GM19240 (cell line): ENCODE results near the gene LDB2.
"Not testable (repeated sequence)": the region's sequence is repeated elsewhere in the genome, so short reads cannot be mapped to it uniquely, and the experiment has no call there.

ENCODE experiments used
- DNase-seq: peaks from one replicate; pipeline ENCODE4 v3.0.0; 2011; ENCODE audit warnings: low spot score; ENCODE audit not compliant: insufficient read length

The LDB2 gene

DNA sequence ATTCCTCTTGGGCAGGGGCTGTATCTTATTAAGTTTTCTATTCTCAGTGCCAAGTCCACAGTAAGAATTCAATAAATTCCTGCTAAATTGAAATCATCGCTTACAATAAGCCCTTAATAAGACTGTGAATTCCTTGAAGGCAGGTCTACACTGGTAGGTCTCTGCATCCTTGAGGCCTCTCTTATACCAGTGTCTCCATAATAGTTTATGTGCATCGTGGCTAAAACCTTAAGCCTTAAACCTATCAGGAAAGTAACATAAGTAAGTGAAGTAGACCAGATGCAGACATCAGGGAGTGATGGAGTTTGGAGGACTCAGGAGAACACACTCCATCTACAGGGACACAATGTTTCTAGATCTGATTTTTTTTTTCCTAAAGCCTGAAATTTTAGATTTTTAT is 240.3 kb downstream of the LDB2 start:
- no peak for DNase-seq

DNA sequence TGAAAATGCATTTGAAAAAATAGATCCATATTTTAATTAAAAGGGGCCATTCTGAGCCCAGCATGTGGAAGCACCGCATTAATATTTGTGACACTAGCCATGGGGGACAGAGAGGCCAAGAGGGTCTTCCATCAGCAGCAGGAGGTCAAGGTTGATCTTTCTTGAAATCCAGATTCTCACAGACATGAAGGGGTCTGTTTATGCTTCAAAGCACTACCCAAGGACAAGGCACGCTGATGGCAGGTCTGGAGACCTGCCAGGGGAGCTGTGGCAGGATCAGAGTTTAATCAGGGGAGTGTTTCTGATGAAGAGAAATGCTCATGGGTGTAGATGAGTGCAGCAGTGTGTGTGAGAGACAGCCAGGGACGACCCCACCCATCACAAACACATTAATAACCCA is 243.3 kb downstream of the LDB2 start:
- no peak for DNase-seq

DNA sequence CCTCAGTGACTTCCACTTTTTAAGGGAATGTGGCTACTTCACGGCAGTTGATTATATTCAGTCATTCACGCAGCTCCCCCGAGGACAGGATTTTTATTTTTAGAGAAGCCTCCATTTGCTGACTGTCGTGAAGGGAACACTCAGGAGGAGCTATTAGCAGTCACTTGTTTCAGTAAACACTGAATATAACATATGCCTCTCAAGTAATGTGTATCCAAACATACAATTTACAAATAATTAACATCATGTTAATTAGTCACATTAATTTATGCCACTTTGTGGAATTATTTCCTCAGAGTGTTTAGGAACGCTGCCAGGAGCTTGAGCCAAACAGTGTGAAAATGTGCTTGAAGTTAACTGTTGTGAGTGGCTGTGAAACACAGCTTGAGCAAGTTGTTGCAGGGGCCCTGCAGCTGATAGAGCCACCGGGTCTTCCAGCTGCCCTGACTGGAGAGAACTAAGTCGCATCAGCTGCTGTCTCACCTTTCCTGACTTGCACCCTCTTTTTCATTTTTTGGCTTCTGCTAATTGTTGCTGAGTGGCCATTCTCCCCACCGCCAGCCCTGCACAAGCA is 245.6 kb downstream of the LDB2 start:
- DNase-seq = no peak

DNA sequence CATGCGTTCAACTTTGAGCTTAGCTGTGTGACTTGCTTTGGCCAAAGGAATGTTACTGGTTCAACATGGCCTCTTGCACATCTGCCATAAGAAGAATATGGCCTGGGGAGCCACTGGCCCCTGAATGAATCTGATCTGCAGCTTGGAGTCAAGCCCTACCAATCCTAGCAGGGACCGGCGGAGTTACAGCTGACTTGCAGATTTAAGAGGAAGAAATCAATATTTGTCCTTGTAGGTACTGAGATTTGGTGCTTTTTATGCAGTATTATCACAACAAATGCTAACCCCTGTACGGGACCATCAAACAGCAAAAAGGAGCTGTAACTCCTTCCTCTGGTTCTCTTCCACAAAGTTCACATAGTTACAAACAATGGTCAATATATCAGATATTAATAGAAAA is 252.0 kb downstream of the LDB2 start:
- no peak for DNase-seq

DNA sequence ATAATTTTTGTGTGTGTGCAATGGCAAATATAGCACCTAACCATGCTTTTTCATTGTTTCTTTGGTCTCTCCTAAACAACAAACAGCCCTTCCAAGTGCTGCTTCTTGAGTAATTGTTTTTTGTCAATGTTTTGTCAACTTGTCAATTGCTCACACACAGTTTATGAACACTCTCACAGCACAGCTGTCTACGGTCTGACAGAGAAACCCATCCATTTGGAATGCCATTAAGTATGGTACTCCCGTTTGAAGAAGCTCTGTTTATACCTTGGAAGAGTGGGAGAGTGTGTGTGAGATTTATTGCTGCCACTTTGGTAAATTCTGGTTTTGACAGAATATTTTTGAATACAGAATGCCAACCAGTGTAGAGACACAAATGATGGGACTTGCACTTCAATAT is 254.6 kb downstream of the LDB2 start:
- DNase-seq = no peak

DNA sequence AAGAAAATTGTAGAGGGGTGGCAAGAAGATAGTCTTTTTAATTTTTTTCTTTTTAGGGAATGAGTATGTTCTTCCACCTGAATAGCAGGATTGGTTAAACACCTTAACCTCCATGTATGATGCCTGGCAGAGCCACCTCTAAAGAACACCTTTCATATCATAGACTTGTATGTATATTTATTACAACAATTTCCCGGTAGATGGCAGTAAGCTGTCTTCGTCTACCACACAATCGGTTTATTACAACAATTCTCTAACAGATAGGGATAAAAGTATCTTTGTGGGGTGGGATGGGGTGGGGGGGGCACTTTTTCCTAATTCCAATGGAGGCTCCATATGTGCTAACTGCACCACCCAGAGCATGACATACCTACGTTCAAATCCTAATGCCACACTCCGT is 255.5 kb downstream of the LDB2 start:
- DNase-seq = no peak

DNA sequence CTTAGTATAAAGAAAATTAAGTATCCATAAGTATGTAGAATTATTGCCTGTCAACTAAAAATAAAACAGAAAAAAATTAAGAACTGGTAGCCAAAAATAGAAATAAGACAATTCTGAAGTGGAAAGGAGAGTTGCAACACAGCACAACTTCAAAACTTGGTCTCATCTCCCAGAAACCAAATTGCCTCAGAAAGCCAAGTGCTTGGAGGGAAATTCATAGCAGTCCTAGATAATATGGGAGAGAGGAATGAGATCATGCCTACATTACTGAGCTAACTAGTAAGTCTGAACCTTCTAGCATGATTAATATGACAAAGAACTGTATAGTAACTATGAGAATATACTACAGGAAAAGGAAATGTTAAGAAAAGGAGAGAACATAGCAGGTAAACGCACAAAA is 256.5 kb downstream of the LDB2 start:
- no peak for DNase-seq

DNA sequence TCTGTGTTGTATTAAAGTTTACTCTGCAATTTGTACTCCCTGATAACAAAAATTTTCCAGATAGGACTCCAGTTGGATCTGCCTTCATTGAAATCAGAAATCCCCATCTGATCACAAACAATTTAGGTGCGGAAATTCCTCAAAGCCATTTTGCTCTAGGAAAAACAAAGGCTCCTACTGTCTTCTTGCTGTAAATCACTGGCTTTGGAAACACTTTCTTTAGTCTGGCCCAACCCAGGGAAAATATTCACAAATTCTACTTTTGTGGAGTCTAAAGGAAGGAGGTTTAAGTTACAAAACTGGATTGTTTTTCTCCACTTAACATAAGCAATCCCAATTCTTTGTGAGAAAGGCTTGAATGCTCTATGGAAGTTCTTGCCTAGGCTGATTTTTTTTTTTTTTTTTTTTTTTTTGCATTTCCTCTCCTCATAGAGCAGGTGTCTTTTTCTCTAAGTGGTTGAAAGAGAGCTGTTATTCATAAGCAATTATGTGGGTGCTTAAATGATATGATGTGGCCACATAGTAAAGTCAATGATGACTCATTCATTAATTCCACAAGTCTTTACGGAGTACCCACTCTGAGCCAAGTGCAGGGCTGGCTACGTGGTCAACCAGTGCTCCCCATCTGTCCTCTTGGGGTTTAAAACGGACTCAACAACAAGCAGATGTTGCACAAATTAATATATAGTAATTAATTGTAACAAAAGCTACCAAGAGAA is 261.4 kb downstream of the LDB2 start:
- no peak for DNase-seq

DNA sequence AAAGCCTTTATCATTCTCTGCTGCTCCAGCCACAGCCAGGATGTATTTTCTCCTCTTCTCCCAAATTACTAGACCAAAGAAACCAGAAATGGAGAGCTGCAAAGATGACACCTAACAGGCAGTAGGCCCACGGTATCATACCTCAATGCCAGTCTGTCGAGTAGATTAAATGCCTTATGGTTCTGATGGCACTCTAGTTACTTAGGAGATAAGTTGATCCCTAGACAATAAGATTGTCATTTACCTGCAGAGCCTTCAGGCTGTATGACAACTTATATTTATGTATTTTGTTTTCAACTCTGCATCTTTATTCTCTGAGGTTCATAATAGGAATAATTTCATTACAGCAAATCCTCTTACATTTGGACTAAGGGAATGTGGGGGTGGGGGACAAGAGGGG is 262.1 kb downstream of the LDB2 start:
- DNase-seq = no peak

DNA sequence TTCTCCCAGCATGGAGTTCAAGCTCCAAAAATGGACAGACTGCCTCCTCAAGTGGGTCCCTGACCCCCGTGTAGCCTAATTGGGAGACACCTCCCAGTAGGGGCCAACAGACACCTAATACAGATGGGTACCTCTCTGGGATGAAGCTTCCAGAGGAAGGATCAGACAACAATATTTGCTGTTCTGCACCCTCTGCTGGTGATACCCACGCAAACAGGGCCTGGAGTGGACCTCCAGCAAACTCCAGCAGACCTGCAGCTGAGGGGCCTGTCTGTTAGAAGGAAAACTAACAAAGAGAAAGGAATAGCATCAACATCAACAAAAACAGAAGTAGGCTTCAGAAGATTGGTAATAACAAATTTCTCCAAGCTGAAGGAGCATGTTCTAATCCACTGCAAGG is 269.2 kb downstream of the LDB2 start:
- not testable (repeated sequence) for DNase-seq

DNA sequence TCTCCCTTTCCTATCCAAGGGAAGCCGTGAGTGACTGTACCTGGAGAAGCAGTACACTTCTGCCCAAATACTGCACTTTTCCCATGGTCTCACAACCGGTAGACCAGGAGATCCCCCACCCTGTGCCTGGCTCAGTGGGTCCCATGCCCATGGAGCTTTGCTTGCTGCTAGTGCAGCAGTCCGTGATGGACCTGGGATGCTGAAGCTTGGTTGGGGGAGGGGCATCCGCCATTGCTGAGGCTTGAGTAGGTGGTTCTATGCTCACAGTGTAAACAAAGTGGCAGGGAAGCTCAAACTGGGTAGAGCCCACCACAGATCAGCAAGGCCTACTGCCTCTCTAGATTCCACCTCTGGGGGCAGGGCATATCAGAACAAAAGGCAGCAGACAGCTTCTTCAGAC is 269.6 kb downstream of the LDB2 start:
- DNase-seq = not testable (repeated sequence)

DNA sequence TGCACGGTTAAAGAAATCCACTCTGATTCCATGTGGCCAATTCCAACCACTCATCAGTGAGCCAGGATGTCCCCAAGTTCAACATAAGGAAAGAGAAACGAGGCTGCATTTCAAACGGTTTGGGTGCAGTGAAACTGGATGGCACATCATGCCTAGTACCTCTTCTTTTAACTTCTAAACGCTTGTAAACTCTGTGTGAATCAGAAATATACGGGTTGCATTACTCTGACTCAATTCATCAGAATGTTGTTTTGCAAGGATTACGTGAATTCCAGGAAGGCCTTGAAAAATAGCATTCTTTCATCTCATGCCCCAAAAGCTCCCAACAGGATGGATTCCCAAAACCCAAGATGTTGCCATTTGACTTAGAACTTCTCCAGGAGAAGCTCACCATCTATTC is 270.4 kb downstream of the LDB2 start:
- no peak for DNase-seq

DNA sequence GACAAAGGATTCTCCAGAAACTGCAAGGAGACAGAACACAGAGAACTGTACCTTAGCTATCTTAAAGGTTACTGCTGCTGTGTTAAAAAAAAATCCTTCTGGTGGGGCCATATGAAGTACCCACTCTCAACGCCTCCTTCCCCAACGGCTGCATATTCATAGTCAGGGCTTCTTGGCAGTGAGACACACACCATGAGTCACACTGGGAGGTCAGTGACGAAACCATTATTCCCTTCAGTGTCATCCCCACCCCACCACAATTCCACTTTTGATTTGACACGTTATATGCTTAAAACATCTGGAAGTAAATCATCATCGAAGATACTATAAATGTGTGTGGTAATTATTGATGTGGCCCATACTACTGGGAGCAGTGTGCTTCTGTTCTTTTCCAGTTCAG is 271.5 kb downstream of the LDB2 start:
- no peak for DNase-seq

DNA sequence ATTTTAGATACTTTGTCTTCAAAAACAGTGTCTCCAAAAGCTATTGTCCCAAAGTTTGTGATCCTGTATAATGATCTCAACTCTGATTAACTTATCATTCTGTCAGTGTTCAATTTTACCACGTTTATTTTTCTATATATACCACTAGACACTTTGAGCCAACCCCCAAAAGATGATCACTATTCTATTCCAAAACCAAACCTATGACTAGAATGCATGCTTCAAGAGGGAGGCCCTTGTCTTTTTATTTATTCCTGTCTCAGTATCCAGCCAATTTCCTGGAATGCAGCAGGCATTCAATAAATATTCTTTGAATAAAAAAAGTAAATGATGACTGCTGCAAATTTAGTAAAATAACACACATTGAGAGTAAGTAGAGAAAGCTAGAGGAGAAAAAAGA is 275.6 kb downstream of the LDB2 start:
- no peak for DNase-seq

DNA sequence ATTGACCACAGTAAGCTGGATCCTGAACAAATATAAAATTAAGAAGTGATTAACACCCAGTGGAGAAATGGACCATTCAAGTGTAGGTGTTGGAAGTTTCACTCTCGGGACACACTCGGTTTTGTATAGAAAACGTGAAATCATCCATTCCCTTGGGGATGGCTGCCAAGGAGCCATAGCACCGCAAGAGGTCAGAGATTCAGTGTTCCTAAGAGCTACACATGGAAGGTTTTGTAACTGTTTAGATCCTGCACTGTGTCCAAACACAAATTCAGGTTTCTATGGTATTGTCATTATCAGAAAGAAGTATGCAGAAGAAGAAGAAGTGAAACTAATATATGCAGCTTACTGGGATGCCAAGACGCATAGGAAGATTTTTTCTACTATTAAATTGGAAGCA is 281.0 kb downstream of the LDB2 start:
- DNase-seq = no peak

DNA sequence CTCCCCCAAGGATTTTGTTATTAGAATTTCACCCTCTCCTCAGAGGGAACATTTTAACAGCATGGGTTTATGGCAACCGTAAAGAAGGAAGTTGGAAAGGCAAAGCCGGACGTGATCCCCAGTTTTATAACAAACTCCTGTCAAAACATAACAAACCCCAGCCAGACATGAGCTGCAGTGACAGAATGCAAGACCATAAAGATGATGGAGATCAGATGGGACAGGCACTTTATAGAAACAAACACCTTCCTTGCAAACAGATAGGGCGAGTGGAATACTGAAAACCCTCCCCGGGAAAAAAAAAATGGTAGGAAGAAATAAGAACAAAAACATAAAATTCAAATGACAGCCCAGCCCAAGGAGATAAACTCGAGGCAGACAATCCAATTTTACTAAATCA is 281.4 kb downstream of the LDB2 start:
- DNase-seq = no peak

DNA sequence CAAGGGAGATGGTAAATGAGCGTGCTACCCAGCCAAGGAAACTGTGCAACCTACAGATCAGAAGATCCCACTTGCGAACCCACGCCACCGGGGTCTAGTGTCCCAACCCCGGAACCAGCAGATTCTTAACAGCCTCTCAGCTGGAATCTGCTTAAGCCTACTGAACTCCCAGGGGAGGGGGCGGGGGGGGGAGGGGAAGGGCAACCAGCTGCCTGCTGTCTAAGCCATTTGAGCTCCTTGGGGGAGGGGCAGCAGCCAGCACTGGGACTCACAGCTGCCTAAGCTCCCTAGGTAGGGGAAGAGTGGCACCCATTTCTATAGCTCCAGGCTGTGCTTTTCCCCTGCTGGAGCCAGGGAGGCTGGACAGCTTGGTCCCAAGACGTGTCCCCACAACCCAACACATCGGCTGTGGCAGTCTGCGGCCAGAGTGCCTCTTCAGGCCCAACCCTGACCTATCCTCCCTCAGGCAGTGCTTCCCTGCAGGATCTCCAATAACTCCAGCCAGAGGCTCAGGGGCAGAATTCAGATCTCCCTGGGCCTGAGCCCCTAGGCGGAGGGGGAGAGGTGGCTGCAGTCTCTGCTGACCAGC is 289.2 kb downstream of the LDB2 start:
- no peak for DNase-seq

DNA sequence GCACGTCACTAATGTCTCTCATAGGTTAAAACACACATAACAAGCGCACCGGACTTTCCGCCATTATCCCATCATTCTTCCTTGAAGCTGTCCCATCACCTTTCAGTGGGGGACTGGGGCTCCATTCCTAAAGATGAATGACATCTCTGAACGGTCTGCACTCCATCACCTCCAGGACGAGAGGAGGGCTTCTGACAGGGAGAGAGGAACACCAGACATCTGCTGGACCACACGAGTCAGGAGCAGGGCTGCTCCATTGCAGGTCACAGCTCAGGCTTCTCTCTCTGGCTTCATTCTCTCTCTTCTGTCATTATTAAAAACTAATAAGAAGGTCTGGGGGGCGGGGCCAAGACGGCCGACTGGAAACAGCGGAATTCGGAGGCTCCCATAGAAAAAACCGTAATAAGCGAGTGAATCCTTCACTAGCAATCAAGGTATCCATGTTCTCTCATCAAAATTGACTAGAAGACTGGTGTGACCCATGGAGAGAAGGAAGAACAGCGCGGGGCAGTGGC is 289.8 kb downstream of the LDB2 start:
- DNase-seq = no peak

DNA sequence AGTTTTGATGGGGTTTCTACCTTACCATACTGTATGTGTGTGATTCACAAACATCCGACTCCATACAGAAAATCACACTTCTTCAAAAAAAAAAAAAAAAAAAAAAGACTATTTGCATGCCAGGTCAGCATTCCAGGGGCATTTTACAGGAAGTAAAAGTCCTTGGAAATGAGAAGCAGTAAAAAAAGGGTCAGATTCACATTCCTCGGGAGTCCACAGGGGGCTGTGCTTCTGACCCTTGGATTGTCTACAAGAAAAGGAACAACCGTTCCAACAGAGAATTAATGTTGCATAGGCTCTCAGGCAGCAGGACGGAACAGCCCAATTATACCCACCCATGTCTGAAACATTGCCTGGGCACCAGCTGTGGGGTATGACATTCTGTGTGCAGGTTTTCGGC is 290.3 kb downstream of the LDB2 start:
- DNase-seq = no peak

DNA sequence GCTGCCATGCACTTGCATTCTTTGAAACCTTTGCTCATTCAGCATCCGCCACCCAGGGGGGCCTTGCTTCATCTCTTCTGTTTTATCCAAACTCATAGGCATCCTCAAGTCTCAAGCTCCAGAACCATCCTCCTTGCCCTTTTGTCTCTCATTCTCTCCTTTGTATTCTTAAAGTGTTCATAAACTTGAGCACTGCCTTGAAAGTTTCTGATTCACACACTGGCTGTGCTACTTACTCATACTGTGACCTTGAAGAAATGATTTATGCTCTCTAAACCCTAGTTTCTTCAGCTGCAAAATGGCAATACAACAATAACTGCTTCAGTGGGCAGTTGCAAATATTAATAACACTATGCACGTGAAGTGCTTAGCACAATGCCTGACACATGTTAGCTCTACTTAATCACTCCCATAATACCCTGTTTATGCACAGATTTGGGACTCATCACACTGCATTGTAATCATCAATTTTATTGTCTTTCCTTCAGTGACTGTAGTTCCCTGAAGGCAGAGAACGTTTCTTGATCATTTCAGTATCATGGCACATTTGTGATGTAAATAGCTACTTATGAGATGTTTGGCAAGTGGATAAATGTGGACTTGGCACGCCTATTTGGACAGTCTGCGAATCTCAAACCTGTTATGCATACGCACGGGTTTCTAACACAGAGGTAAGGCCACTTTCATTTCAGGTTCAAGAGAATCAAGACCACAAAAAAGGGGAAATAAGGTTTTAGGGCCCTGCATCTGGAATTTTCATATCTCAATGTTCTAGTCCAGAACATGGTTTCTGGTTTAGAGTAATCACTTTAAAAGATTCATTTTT is 291.0 kb downstream of the LDB2 start:
- DNase-seq = no peak

DNA sequence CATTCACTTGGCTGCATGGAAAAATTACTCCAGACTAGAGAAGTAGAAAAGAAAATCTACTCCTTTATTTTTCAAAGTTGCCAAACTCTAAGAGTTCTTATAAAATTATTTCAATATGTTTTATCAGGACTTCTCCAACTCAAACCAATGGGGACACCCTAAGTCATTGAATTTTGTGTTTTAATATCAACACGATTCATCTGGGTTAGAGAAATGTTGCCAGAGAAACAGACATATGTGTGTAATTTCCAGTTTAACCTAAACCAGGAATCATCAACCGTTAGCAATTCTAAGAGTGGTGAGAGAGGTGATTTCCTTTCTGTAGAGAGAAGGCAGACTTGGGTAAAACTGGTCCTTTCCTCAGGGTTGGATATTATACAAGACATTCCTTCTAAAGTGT is 291.8 kb downstream of the LDB2 start:
- no peak for DNase-seq

DNA sequence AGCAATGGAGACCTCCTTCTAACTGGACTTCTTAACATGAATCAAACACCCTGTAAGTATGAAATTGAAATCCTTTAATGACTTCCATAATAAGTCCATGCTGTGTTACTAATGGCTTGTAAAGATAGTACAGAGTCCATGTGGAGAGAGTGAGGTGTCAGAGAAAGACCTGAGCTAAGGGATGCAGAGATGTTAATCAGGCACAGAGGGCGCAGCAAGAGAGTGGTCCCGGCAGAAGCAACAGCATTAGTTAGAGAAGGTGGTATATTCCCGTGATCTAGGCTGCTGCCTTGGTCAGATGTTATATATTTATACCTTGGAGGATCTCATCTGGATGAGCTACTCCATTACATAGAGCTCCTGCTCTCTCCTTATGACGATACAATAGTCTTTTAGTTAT is 295.3 kb downstream of the LDB2 start:
- no peak for DNase-seq
